ENCODE results near the gene MYO9B. TPM values are rescaled to one million over a fixed set of nuclear protein-coding genes. Genes with fewer than 3 reads are reported as not detected.

The MYO9B gene
- total RNA-seq, 1 donor from 2014 or later, result 100 TPM

DNA sequence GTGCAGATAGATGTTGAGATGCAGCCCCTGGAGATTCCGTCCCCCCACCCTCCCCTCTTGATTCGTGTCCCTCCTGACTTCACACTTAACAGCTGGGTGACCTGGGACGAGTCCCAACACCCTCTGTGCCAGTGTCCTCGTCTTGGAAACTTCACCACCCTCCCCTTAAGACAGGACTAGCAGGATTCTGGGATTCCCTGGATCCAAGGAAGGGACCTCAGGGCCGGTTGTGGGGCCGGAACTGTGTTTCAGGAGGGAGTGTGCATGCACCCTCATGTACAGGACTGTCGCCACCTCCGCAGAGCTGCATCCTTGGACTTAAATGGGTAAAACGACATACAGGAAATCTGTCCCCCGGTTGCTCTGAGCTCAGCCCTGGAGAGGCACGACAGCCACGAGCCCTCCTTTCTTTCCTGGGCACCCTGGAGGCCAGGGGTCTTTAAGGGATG is 990 bp downstream of the MYO9B start:
- intact Hi-C loops (cut with DNase I), result loop anchor here (10.0 kb wide), 1 partner anchor 58 kb away; no protein-coding TSS in a partner anchor

DNA sequence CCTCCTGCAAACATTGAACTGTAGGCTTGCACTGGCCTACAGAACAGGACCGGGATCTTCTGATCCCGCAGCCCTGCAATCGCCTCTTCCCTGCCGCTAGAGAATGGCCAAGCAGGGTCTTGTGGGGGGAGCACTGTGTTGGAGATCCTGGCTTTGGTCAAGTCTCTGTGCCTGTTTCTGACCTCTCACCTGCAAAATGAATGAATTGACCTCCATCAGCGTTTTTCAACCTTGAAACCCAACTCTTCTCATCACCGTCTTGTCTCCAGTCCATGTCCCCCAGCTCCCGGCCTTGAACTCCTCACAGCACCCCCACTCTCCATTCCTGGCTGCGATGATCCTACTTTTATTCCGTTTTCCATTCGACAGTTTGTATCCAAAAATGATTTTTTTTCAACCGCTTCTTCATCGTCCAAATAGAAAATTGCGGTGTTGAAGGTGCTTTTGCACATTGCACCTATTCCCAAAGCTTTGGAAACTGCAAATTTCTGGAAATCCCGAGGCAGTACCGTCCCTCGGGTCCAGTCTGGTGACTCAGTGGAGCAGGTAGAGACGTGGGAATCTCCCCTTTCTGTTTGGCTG is 2.0 kb downstream of the MYO9B start:
- Histone ChIP-seq H3K36me3 (no peaks in the 10 kb centered on the region), H3K4me3 (peak overlapping the region; percentile 80 to 96), H3K27me3 (no peaks in the 10 kb centered on the region), H3K4me1 (peaks cover 74% of the 10 kb centered on the region), H3K9me3 (no peaks in the 10 kb centered on the region), H3K27ac (peak overlapping the region; percentile 93)
- DNase-seq (ENCODE audit: extremely low spot score in 2 of 2), result no peak
- TF ChIP-seq POLR2A (IDR thresholded peaks at IDR 0.05), result no peak
- TF ChIP-seq, protein P1, sequence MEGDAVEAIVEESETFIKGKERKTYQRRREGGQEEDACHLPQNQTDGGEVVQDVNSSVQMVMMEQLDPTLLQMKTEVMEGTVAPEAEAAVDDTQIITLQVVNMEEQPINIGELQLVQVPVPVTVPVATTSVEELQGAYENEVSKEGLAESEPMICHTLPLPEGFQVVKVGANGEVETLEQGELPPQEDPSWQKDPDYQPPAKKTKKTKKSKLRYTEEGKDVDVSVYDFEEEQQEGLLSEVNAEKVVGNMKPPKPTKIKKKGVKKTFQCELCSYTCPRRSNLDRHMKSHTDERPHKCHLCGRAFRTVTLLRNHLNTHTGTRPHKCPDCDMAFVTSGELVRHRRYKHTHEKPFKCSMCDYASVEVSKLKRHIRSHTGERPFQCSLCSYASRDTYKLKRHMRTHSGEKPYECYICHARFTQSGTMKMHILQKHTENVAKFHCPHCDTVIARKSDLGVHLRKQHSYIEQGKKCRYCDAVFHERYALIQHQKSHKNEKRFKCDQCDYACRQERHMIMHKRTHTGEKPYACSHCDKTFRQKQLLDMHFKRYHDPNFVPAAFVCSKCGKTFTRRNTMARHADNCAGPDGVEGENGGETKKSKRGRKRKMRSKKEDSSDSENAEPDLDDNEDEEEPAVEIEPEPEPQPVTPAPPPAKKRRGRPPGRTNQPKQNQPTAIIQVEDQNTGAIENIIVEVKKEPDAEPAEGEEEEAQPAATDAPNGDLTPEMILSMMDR (IDR thresholded peaks at IDR 0.05), result no peak
- TF ChIP-seq POLR2AphosphoS5 (IDR thresholded peaks at IDR 0.05; ENCODE audit: insufficient read depth in 1 of 2, low read depth in 1 of 2), result no peak
- intact Hi-C loops (cut with DNase I), result loop anchor here (10.0 kb wide), 1 partner anchor 57 kb away; no protein-coding TSS in a partner anchor

More for the DNA sequence above, 990 bp downstream of the MYO9B start:
- Histone ChIP-seq H3K9me3 (no peaks in the 10 kb centered on the region), H3K36me3 (no peaks in the 10 kb centered on the region), H3K27me3 (no peaks in the 10 kb centered on the region), H3K4me3 (peak overlapping the region; percentile 80 to 96), H3K4me1 (peaks cover 64% of the 10 kb centered on the region), H3K27ac (peak overlapping the region; percentile 82)
- DNase-seq (ENCODE audit: extremely low spot score in 2 of 2), result no peak
- TF ChIP-seq POLR2AphosphoS5 (IDR thresholded peaks at IDR 0.05; ENCODE audit: insufficient read depth in 1 of 2, low read depth in 1 of 2) (no peak), POLR2A (IDR thresholded peaks at IDR 0.05) (no peak)
- TF ChIP-seq, protein P1 (IDR thresholded peaks at IDR 0.05), result no peak

DNA sequence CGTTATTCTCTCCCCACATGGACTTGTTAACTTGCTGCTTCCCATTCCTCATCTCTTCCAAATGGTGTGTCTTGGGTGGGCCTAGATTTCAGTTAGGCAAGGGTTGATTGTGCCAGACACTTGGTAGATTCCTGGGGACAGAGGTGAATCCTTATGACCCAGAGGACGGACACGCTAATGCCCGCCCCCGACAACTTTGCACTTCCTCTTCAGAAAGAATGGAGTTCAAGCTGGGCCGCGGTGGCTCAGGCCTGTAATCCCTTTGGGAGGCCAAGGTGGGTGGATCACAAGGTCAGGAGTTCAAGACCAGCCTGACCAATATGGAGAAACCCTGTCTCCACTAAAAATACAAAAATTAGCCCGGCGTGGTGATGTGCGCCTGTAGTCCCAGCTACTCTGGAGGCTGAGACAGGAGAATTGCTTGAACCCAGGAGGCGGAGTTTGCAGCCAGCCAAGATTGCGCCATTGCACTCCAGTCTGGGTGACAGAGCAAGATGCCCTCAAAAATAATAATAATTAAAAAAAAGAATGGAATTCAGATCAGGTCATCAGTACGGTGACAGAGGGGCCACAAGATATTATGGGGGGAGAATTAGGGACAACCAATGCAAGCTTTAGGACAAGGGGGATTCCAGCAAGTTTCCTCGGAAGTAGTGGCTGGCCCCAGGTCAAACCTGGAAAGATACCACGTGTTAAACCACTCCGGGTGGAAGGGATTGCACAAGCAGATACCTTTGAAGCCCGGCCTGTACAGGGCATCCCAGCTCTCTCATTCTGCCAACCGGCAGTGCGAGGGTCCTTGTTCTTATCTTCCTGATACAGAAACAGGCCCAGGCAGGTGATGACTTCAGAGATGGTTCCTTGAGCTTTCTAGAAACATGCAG is 2.7 kb downstream of the MYO9B start:
- peaks cover 79% of the 10 kb centered on the region for H3K4me1 ChIP-seq

GRCh38 chr19:17078920-17079709 is 3.5 kb downstream of the MYO9B start:
- DNase-seq (ENCODE audit: extremely low spot score in 2 of 2), result no peak
- TF ChIP-seq, protein P1 (IDR thresholded peaks at IDR 0.05), result no peak
- TF ChIP-seq POLR2A (IDR thresholded peaks at IDR 0.05) (no peak), POLR2AphosphoS5 (IDR thresholded peaks at IDR 0.05; ENCODE audit: insufficient read depth in 1 of 2, low read depth in 1 of 2) (no peak)
- Histone ChIP-seq H3K4me3 (peak overlapping the region; percentile 31 to 36), H3K27me3 (no peaks in the 10 kb centered on the region), H3K27ac (peak overlapping the region; percentile 93), H3K4me1 (peaks cover 73% of the 10 kb centered on the region), H3K9me3 (no peaks in the 10 kb centered on the region), H3K36me3 (no peaks in the 10 kb centered on the region)
- intact Hi-C loops (cut with DNase I), result loop anchor here (10.0 kb wide), 1 partner anchor 56 kb away; no protein-coding TSS in a partner anchor

More for the DNA sequence above, 2.7 kb downstream of the MYO9B start:
- H3K4me3 ChIP-seq, result peak overlapping the region in 1 of 2 donors; percentile 31
- H3K9me3 ChIP-seq, result no peaks in the 10 kb centered on the region
- no peak for DNase-seq (ENCODE audit: extremely low spot score in 2 of 2)
- no peaks in the 10 kb centered on the region for H3K27me3 ChIP-seq
- intact Hi-C loops (cut with DNase I), result loop anchor here (10.0 kb wide), 1 partner anchor 57 kb away; no protein-coding TSS in a partner anchor
- peak overlapping the region; percentile 93 for H3K27ac ChIP-seq
- no peak for TF ChIP-seq POLR2A (IDR thresholded peaks at IDR 0.05)
- TF ChIP-seq POLR2AphosphoS5 (IDR thresholded peaks at IDR 0.05; ENCODE audit: insufficient read depth in 1 of 2, low read depth in 1 of 2), result no peak
- TF ChIP-seq, protein P1 (IDR thresholded peaks at IDR 0.05), result no peak
- no peaks in the 10 kb centered on the region for H3K36me3 ChIP-seq

Measured in vagina (tissue), 2 donors.